Hematopoietic multipotent progenitor cell treated with erythropoietin and hydrocortisone succinate and interleukin-3 and kit ligand, for 17 days (in vitro differentiated cells): ENCODE measurements around the gene CCZ1.
"Not testable (repeated sequence)": the region's sequence is repeated elsewhere in the genome, so short reads cannot be mapped to it uniquely, and the experiment has no call there.

Experiments
- DNase-seq: peaks from one replicate; pipeline ENCODE4 v3.0.0-alpha.2; 2015; ENCODE audit warnings: low spot score

CCZ1 gene

GRCh38 chr7:5898480-5899224 lies at the start of gene CCZ1:
TSS of gene CCZ1 (plus strand) at chr7:5898733. CDS start at chr7:5898800, 67 bp downstream.
- DNase-seq: peak; percentile 61

- no peak for DNase-seq
Observed at GRCh38 chr7:5850944-5851343, 47.6 kb upstream of the CCZ1 start.

- DNase-seq: no peak
Observed at GRCh38 chr7:5854738-5855137, 43.8 kb upstream of the CCZ1 start.

GRCh38 chr7:5857041-5857575 lies 41.4 kb upstream of the CCZ1 start:
- not testable (repeated sequence) for DNase-seq

DNA sequence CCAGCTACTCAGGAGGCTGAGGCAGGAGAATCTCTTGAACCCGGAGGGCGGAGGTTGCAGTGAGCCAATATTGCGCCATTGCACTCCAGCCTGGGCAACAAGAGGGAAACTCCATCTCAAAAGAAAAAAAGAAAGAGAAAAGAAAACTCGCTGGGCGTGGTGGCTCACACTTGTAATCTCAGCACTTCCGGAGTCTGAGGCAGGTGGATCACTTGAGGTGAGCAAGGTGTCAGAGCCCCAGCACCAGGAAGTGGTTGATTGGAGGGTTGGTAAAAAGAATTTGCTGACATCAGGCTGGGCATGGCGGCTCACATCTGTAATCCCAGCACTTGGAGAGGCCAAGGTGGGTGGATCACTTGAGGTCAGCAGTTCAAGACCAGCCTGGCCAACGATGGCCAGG lies 40.0 kb upstream of the CCZ1 start:
- DNase-seq: not testable (repeated sequence)

DNA sequence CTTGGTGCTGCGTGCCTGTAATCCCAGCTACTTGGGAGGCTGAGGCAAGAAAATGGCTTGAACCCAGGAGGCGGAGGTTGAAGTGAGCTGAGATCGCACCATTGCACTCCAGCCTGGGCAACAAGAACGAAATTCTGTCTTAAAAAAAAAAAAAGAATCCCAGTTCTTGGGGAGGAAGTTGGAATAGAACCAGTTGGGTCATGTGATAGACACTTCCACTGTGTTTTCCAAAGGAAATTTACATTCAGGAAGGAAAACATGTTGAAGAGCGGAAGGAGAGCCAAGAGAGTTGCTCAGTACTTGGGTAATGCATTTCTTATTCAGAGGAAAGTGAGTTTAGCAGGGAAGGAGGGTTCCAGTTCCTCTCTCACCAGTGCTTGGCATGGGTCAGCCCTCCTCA lies 37.3 kb upstream of the CCZ1 start:
- not testable (repeated sequence) for DNase-seq

- DNase-seq: not testable (repeated sequence)
Observed at GRCh38 chr7:5862753-5863366, 35.7 kb upstream of the CCZ1 start.

GRCh38 chr7:5865279-5865931 lies 33.1 kb upstream of the CCZ1 start:
- not testable (repeated sequence) for DNase-seq

DNA sequence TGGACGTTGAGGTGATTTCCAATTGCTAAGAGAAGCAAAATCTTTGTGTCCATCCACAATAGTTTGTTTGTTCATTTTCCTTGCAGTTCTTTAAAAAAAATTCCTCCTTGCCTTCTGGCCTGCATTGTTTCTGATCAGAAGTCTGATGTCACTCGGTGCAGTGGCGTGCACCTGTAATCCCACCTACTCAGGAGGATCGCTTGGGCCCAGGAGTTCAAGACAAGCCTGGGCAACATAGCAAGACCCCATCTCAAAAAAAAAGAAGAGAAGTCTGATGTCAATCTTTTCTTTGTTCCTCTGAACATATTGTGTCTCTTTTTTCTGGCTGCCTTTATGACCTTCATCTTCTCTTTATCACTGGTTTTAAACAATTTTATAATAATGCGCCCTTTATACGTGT lies 31.5 kb upstream of the CCZ1 start:
- DNase-seq: no peak

GRCh38 chr7:5868928-5869341 lies 29.6 kb upstream of the CCZ1 start:
- DNase-seq: not testable (repeated sequence)

GRCh38 chr7:5869691-5870090 lies 28.8 kb upstream of the CCZ1 start:
- no peak for DNase-seq

DNA sequence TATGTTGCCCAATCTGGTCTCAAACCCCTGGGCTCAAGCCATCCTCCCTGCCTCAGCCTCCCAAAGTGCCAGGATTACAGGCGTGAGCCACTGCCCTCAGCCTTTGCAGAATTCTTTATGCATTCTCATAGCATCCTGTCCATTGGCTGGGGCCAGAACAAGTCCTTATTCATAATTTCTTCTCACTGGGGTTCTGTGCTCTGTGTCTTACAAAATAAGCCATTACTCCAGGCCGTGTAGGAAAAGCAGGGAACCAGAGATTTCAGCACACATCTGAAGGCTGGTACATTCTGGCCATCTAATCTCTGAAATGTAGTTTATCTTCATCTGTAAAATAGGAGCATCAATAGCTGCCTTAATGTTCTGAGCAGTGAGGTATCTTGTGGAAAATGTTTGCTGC lies 28.2 kb upstream of the CCZ1 start:
- DNase-seq: no peak

- DNase-seq: no peak
Observed at GRCh38 chr7:5872326-5872725, 26.2 kb upstream of the CCZ1 start.

GRCh38 chr7:5879591-5879990 lies 18.9 kb upstream of the CCZ1 start:
- DNase-seq: not testable (repeated sequence)

DNA sequence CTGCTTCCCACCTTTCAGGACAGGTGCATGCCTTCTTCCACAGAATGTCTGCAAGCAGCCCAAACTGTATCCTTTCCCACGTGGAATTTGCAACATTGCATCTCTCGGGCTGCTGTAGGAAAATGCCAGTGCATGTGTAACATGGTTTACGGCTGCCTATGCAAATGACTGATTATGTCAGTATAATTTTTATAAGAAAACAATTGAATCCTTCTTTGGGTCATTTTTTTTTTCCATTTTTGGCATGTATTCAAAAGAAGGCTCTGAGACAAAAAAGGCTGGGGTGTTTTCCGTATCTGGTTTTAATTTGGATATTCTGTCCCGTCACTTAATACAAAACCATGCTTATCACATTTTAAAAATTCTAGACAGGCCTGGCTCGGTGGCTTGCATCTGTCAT lies 18.4 kb upstream of the CCZ1 start:
- not testable (repeated sequence) for DNase-seq

DNA sequence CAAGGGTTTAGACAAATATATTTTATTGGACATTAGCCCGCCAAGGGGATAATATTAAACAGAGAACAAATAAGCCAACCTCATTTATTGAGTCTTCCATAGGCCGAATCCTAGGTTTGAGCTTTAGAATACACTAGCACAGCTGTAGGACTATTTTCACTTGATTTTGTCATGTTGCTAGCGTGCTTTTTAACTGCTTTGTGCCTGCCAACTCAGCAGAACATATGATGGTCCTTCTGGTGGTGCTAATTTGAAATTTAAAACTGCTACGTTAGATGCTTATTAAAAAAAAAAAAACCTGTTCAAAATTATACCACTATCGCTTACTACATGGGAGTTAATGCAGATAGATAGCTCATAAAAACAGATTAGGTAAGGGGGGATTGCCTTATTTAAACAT lies 14.1 kb upstream of the CCZ1 start:
- DNase-seq: not testable (repeated sequence)

GRCh38 chr7:5888021-5888420 lies 10.5 kb upstream of the CCZ1 start:
- DNase-seq: not testable (repeated sequence)

- DNase-seq: not testable (repeated sequence)
Observed at GRCh38 chr7:5890244-5890643, 8.3 kb upstream of the CCZ1 start.

GRCh38 chr7:5892498-5892897 lies 6.0 kb upstream of the CCZ1 start:
- DNase-seq: no peak

DNA sequence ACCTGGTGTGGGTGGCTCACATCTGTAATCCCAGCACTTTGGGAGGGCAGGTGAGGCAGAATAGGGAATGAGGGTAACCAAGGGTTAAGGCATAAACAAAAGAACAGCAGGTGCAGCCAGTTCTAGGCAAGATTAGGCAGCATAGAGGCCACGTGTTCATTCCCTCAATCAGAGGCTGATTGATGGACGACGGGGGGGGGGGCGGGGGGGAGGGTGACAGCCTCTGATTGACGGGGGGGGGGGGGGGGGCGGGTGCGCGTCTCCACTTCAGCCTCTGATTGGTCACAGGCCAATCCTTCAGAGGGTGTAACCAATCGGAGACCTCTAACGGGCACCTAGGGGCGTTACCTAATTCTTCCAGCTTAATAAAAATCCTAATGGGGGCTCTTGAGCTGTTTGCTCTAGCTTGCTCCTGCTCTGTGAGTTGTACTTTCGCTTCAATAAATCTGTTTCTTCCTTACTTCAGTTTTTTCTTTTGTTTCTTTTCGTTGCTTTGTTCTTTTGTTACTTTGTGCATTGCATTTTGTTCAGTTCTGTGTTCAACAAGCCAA lies 1.1 kb upstream of the CCZ1 start:
- DNase-seq: not testable (repeated sequence)

DNA sequence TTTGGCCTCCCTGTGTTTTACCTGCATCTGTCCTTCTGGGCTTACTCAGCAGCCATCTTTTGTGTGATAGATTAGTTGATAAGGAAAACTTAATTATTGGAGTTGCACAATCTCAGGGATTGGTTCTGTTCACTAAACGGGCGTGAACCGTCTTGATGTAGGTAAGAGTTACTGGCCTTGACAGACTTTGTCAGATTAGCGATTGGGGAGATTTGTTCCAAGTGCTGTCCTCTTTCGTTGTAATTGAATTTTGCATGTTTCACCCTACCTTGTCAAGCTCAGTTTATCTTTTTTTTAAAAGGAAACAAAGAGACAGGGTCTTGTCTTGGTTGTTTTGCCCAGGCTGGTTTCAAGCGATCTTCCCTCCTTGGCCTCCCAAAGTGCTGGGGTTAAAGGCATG lies 4.5 kb downstream of the CCZ1 start:
- not testable (repeated sequence) for DNase-seq

GRCh38 chr7:5904726-5905125 lies 6.2 kb downstream of the CCZ1 start:
- not testable (repeated sequence) for DNase-seq
